ENCODE measurements around the gene GCNT4. TPM values are rescaled to one million over a fixed set of nuclear protein-coding genes. Genes with fewer than 3 reads are reported as not detected.
A peak's percentile ranks its signal among the peaks of the same experiment; 100 is the strongest.

GCNT4 gene
- total RNA-seq, 1 experiment from 2014 or later = 4.1 TPM

- DNase-seq = no peak
Observed at GRCh38 chr5:75058986-75059535, 6.7 kb upstream of the GCNT4 start.

DNA sequence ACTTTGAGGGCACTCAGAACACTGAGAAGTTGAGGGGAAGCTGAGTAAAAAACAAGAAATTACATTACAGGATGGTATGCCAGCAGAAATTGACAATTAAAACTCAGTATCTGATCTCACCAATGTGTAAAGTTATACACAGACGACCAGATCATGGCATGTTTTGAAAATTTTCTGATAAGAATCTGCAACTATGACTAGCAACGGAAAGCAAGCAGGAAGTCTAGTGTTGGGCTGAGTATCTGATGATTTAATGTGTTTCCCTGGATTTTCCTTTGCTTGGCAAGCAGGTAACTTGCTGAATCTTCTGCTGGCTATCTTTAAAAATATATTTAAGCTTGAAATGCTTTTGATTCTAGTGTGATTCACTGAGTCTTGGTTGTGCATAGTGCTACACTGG, 5.2 kb upstream of the GCNT4 start:
- H3K27me3 ChIP-seq (ENCODE audit: control insufficient read depth, insufficient read depth, low read length) = peaks cover 6% of the 10 kb centered on the region; the same call in 1 of the 2 replicates
- H3K4me3 ChIP-seq (ENCODE audit: insufficient read depth, low read depth, low read length) = no peak overlapping the region
- DNase-seq = no peak
- H3K36me3 ChIP-seq (replicated peaks; ENCODE audit: control insufficient read depth, insufficient read depth, low read length) = no peaks in the 10 kb centered on the region

More at GRCh38 chr5:75058986-75059535, 6.7 kb upstream of the GCNT4 start:
- H3K4me3 ChIP-seq (ENCODE audit: insufficient read depth, low read depth, low read length) = no peak overlapping the region
- H3K36me3 ChIP-seq (replicated peaks; ENCODE audit: control insufficient read depth, insufficient read depth, low read length) = no peaks in the 10 kb centered on the region
- H3K27me3 ChIP-seq (ENCODE audit: control insufficient read depth, insufficient read depth, low read length) = no peaks in the 10 kb centered on the region

DNA sequence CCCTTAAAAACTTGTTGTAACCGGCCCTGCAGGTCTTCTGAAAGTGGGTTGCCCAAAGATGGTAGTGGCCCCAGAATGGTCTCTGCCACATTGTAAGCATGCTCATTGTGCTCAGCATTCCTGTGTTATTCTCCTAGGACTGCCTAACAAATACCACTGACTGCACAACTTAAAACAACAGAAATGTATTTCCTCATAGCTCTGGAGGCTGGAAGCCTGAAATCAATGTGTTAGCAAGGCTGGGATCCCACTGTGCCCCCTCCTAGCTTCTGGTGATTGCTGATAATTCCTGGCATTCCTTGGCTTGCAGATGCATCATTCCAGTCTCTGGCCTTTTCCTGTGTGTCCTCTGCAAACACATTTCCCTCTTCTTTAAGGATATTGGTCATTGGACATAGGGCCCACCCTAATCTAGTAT, 3.4 kb upstream of the GCNT4 start:
- peak; percentile 40 for DNase-seq
- H3K4me3 ChIP-seq (ENCODE audit: insufficient read depth, low read depth, low read length) = no peak overlapping the region
- H3K36me3 ChIP-seq (replicated peaks; ENCODE audit: control insufficient read depth, insufficient read depth, low read length) = no peaks in the 10 kb centered on the region
- H3K27me3 ChIP-seq (ENCODE audit: control insufficient read depth, insufficient read depth, low read length) = peaks cover 10% of the 10 kb centered on the region; the same call in 1 of the 2 replicates

- Histone ChIP-seq H3K36me3 (replicated peaks; ENCODE audit: control insufficient read depth, insufficient read depth, low read length) (no peaks in the 10 kb centered on the region), H3K4me3 (ENCODE audit: insufficient read depth, low read depth, low read length) (peak overlapping the region; percentile 69), H3K27me3 (ENCODE audit: control insufficient read depth, insufficient read depth, low read length) (peaks cover 10% of the 10 kb centered on the region; the same call in 1 of the 2 replicates)
- DNase-seq = peak; percentile 64
Observed at GRCh38 chr5:75054134-75054930, 2.0 kb upstream of the GCNT4 start.

DNA sequence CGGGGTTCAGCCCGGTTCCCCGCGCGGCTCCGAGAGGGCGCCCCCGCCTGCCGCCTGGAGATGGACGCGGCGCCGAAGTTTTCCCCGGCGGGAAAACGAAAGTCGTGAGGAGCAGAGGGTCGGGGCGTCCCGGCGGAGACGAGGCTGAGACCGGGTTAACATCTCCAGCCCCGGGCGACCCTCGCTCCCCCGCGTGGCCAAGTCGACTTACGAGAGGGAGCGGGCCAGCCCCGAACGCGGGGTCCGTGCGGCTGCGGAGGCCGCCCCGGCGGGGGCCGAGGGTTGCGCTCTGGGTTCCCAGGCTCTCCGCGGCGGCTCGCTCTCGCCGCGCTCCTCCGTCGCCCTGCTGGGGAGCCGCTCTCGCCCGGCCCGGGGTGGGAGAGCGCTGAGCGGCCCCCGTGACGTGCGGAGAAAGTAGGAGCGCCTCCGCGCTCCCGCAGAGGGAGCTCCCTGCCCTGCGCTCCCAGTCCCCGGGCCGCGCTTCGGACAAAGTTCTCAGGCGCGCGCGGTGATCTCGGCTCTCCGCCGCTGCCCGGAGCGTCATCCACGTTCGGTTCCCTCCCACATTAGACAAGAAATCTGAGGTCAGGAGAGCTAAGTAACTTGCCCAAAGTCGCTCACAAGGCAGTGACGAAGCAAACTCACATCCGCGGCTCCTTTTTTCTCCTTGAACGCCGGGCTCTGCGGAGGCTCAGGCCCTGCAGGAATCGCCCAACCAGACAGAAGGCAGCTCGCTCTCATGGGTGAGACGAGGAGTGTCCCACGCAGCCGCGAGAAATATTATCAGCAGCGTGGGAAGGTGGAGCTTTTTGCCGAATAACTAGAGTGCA, 1.2 kb upstream of the GCNT4 start:
- Histone ChIP-seq H3K36me3 (replicated peaks; ENCODE audit: control insufficient read depth, insufficient read depth, low read length) (no peaks in the 10 kb centered on the region), H3K27me3 (ENCODE audit: control insufficient read depth, insufficient read depth, low read length) (peaks cover 10% of the 10 kb centered on the region; the same call in 1 of the 2 replicates), H3K4me3 (ENCODE audit: insufficient read depth, low read depth, low read length) (peak overlapping the region; percentile 69)
- DNase-seq = peak; percentile 75

DNA sequence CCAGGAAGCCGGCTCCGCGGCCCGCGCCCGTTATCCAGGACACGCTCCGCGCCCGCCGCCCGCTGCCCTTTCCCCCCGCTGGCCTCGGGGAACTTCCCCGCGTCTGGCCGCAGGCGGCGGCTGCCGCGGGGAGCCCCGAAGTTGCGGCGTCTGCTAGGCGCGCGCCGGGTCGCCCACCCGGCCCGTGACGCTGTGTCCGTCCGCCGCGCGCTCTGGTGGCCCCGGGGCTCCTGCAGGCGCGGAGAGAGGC, 621 bp upstream of the GCNT4 start:
- peak overlapping the region; percentile 69 for H3K4me3 ChIP-seq (ENCODE audit: insufficient read depth, low read depth, low read length)
- no peaks in the 10 kb centered on the region for H3K36me3 ChIP-seq (replicated peaks; ENCODE audit: control insufficient read depth, insufficient read depth, low read length)
- no peak for DNase-seq
- peaks cover 10% of the 10 kb centered on the region; the same call in 1 of the 2 replicates for H3K27me3 ChIP-seq (ENCODE audit: control insufficient read depth, insufficient read depth, low read length)

DNA sequence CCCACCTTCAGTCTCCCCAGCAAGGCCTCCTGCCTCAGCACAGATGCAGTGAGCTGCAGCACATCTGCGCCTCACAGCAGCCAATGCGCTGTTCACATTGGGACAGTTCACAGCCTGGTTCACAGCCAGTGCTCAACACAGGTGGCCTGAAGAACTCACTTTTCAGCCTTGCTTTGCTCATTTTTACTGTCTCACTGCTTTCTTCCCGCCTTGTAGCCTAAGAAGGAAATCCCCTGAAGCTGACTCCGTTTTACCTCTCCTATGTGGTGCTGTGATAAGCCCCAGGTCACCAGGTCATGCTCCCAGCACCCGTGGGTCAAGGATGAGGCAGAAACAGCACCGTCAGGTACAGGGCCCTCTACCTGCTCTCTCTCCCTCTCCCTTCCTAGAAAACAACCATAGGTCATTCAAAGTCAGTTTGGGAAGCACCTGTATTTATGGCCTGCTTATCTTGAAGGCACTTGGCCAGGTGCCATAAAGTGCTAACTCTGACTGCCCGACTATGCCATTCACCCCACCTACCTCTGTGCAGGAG, 1.1 kb downstream of the GCNT4 start:
- peak overlapping the region; percentile 69 for H3K4me3 ChIP-seq (ENCODE audit: insufficient read depth, low read depth, low read length)
- peaks cover under 1% of the 10 kb centered on the region; the same call in 1 of the 2 replicates for H3K36me3 ChIP-seq (replicated peaks; ENCODE audit: control insufficient read depth, insufficient read depth, low read length)
- peaks cover 10% of the 10 kb centered on the region; the same call in 1 of the 2 replicates for H3K27me3 ChIP-seq (ENCODE audit: control insufficient read depth, insufficient read depth, low read length)
- no peak for DNase-seq

DNA sequence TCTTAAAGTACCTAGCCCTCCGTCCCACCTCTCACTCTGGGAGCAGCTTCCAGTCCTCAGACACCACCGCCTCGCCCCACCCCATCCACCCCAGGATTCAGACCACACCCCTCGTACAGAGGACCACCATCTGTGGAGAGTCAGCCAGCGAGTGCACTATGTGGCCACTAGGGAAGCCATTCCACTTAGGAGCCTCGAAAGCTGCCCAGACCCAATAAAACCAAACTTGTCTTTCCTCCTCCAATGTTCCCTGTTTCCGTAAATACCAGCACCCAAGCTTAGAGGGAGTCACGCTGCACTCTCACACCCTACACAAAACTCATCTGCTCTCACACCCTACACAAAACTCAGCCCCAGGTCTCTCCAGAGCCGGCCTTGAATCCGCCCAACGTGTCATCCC, 1.9 kb downstream of the GCNT4 start:
- DNase-seq = peak; percentile 56
- no peak overlapping the region for H3K4me3 ChIP-seq (ENCODE audit: insufficient read depth, low read depth, low read length)
- H3K36me3 ChIP-seq (replicated peaks; ENCODE audit: control insufficient read depth, insufficient read depth, low read length) = peaks cover 5% of the 10 kb centered on the region; the same call in 1 of the 2 replicates
- H3K27me3 ChIP-seq (ENCODE audit: control insufficient read depth, insufficient read depth, low read length) = peaks cover 10% of the 10 kb centered on the region; the same call in 1 of the 2 replicates

- H3K27me3 ChIP-seq (ENCODE audit: control insufficient read depth, insufficient read depth, low read length) = peaks cover 10% of the 10 kb centered on the region; the same call in 1 of the 2 replicates
Observed at GRCh38 chr5:75049456-75050351, 2.7 kb downstream of the GCNT4 start.

DNA sequence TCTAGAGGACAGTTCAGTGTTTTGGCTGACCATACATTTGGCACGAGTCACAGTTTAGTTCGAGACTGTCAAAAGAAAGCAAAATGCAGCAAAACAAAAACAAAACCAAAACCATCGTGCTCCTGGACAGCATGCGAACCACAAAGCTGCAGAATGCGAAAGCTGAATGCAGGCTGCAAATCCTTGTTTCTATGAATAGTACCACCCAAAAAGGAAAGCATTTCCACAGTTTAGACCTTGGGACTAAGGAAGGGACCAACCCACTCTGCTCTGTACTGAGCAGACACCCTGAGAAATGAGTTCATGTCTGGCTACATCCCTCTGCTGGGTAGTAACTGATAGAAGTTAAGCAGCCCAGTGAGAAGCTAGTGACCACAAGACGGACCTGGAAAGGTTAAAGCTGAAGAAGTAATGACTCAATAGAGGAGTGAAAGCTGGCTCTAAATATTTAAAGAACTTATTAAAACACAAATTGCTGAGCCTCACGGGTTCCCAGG, 3.9 kb downstream of the GCNT4 start:
- Histone ChIP-seq H3K4me3 (ENCODE audit: insufficient read depth, low read depth, low read length) (no peak overlapping the region), H3K27me3 (ENCODE audit: control insufficient read depth, insufficient read depth, low read length) (peaks cover 5% of the 10 kb centered on the region; the same call in 1 of the 2 replicates), H3K36me3 (replicated peaks; ENCODE audit: control insufficient read depth, insufficient read depth, low read length) (peaks cover 5% of the 10 kb centered on the region; the same call in 1 of the 2 replicates)
- DNase-seq = no peak

More at GRCh38 chr5:75049456-75050351, 2.7 kb downstream of the GCNT4 start:
- H3K4me3 ChIP-seq (ENCODE audit: insufficient read depth, low read depth, low read length) = no peak overlapping the region
- peak; percentile 58 for DNase-seq
- peaks cover 5% of the 10 kb centered on the region; the same call in 1 of the 2 replicates for H3K36me3 ChIP-seq (replicated peaks; ENCODE audit: control insufficient read depth, insufficient read depth, low read length)

DNA sequence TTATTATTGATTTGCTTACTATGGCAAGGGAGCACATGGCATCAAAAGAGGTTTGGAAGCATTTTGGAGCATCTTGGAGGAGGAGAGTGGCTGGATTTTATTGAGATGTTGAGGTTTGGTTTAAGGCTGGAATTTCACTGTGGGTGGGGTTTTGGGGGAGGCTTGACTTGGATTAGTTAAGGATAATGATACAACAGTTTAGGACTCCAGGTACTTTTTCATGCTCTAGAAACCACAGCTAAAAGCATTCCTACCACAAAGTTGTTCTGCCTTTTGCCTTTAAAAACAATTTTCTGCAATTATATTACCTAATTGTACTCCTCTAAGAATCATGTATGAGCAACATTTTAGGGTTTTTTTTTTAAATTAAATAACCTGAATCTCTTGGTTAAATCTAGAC, 5.0 kb downstream of the GCNT4 start:
- Histone ChIP-seq H3K36me3 (replicated peaks; ENCODE audit: control insufficient read depth, insufficient read depth, low read length) (peaks cover 7% of the 10 kb centered on the region), H3K27me3 (ENCODE audit: control insufficient read depth, insufficient read depth, low read length) (peaks cover 4% of the 10 kb centered on the region; the same call in 1 of the 2 replicates), H3K4me3 (ENCODE audit: insufficient read depth, low read depth, low read length) (no peak overlapping the region)
- no peak for DNase-seq

GRCh38 chr5:75046366-75047142, 5.8 kb downstream of the GCNT4 start:
- H3K4me3 ChIP-seq (ENCODE audit: insufficient read depth, low read depth, low read length) = no peak overlapping the region
- peaks cover 7% of the 10 kb centered on the region for H3K36me3 ChIP-seq (replicated peaks; ENCODE audit: control insufficient read depth, insufficient read depth, low read length)
- DNase-seq = no peak
- H3K27me3 ChIP-seq (ENCODE audit: control insufficient read depth, insufficient read depth, low read length) = no peaks in the 10 kb centered on the region; the same call in 1 of the 2 replicates

- no peak overlapping the region for H3K4me3 ChIP-seq (ENCODE audit: insufficient read depth, low read depth, low read length)
- H3K36me3 ChIP-seq (replicated peaks; ENCODE audit: control insufficient read depth, insufficient read depth, low read length) = peaks cover 7% of the 10 kb centered on the region
- H3K27me3 ChIP-seq (ENCODE audit: control insufficient read depth, insufficient read depth, low read length) = no peaks in the 10 kb centered on the region
- DNase-seq = no peak
Observed at GRCh38 chr5:75045071-75045470, 7.3 kb downstream of the GCNT4 start.

All from H7 (cell line).